H1 (cell line): Measurements from ENCODE around the gene ZNF592. TPM values are rescaled to one million over a fixed set of nuclear protein-coding genes. Genes with fewer than 3 reads are reported as not detected.

Experiments used
- CHD1 ChIP-seq: IDR thresholded peaks from 2 replicates; pipeline ENCODE4 v1.6.1; 2012; ENCODE audit warnings: low read depth, low read length, improper control_type of control experiment
- CHD7 ChIP-seq: fragments of 300-600 bp; sonication (generic); IDR thresholded peaks from 2 replicates; pipeline ENCODE4 v1.7.1; 2012; ENCODE audit warnings: low read length, moderate library complexity, mild to moderate bottlenecking, inconsistent platforms; ENCODE audit not compliant: insufficient replicate concordance
- EGR1 ChIP-seq: IDR thresholded peaks from 2 replicates; pipeline ENCODE4 v1.6.1; 2011; ENCODE audit warnings: low read depth, low read length, borderline replicate concordance
- HDAC2 ChIP-seq, 2 experiments: fragments of 300-600 bp in 1 of 2; sonication (generic) in 1 of 2; IDR thresholded peaks; 2 replicates each; pipeline ENCODE4 v1.6.1; 2011 to 2012; ENCODE audit warnings: low read depth in 2 of 2, low read length in 2 of 2, mild to moderate bottlenecking in 2 of 2, moderate library complexity in 2 of 2, borderline replicate concordance in 1 of 2, inconsistent platforms in 1 of 2
- HDAC6 ChIP-seq: IDR thresholded peaks from one replicate; pipeline ENCODE4 v1.7.1; 2012; ENCODE audit warnings: low read depth, mild to moderate bottlenecking, inconsistent platforms, low read length, moderate library complexity
- SAP30 ChIP-seq: fragments of 300-600 bp; sonication (generic); IDR thresholded peaks from 2 replicates; pipeline ENCODE4 v1.7.1; 2012; ENCODE audit warnings: low read length, moderate library complexity, mild to moderate bottlenecking, inconsistent platforms; ENCODE audit not compliant: insufficient read depth, insufficient replicate concordance
- SUZ12 ChIP-seq: fragments of 200-600 bp; sonication (generic); IDR thresholded peaks from 2 replicates; pipeline ENCODE4 v1.6.1; 2012; ENCODE audit warnings: mild to moderate bottlenecking, inconsistent platforms, low read length, moderate library complexity, mixed read lengths
- polyA plus RNA-seq, 7 experiments: library from polyadenylated mRNA; depleted of rRNA in 3 of 7; stranded (reverse) in 5 of 7; unstranded in 2 of 7; fragments of >200 nt in 5 of 7; fragments of 200-250 nt in 2 of 7; gene quantifications; 1 replicate in 5 of 7; 2 replicates in 1 of 7; 4 replicates in 1 of 7; pipeline versions ENCODE4 v1.2.1 to v1.2.3, GENCODE V29; 2011 to 2013; ENCODE audit warnings: missing spikeins in 2 of 7, mixed read lengths in 2 of 7
- total RNA-seq: library from RNA; stranded (reverse); fragmentation: NEBNext Ultra II Directional; extraction: Animal tissue kit (Norgen Biotek cat#: 25700); gene quantifications from 2 replicates; pipeline ENCODE4 v1.2.1, GENCODE V29; 2021
- TF ChIP-seq, protein P1 (sequence below): IDR thresholded peaks from 2 replicates; pipeline ENCODE4 v1.6.1; 2012; ENCODE audit warnings: low read length, inconsistent platforms

Gene ZNF592
- total and polyA plus RNA-seq, 2 of the 8 experiments (the other 6 are each of a cell fraction or from before 2014, with no cell fraction given): 14.2 to 33.0 TPM

DNA sequence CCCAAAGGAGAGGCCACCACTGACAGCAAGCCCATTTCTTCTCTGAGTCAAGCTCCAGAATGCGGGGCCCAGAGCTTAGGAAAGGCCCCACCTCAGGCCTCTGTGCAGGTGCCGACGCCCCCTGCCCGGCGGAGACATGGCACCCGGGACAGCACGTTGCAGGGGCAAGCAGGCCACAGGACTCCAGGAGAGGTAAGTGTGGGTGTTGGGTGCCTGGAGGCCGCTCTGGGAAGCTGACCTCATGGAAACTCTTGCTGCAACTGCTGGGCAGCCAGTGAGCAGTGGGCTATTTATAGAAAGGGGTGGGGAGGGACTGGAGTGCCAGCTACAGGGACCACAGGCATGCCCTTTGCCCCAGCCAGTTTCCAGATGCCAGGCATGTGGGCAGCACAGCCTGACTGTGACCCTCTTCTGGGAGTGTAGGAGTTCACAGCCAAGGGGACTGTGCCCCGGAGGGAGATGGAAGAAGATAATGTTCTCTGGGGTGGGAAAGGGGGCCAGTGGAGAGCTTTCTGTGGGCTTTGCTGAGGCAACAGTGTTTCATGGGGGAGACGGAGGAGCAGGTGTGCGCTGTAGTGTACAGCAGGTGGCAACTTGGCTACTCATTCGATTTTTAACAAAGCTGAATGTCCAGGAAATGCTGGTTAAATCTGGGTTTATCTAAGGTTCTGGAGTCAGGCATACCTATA lies 92.5 kb downstream of the ZNF592 start (continued):
- TF ChIP-seq CHD7: no peak
- TF ChIP-seq SAP30: no peak
- TF ChIP-seq, protein P1, sequence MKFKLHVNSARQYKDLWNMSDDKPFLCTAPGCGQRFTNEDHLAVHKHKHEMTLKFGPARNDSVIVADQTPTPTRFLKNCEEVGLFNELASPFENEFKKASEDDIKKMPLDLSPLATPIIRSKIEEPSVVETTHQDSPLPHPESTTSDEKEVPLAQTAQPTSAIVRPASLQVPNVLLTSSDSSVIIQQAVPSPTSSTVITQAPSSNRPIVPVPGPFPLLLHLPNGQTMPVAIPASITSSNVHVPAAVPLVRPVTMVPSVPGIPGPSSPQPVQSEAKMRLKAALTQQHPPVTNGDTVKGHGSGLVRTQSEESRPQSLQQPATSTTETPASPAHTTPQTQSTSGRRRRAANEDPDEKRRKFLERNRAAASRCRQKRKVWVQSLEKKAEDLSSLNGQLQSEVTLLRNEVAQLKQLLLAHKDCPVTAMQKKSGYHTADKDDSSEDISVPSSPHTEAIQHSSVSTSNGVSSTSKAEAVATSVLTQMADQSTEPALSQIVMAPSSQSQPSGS: no peak
- no peak for TF ChIP-seq HDAC6
- TF ChIP-seq SUZ12: no peak
- no peak for TF ChIP-seq HDAC2 (IDR thresholded peaks at IDR 0.05; ENCODE audit: borderline replicate concordance in 1 of 2, low read depth in 2 of 2, low read length in 2 of 2)
- no peak for TF ChIP-seq CHD1
- no peak for TF ChIP-seq EGR1
